Stimulated activated CD4-positive, alpha-beta T cell treated with anti-CD3 and anti-CD28 coated beads, Interleukin-1b, Interleukin-23, amount 100 ng/mL, for 4 hours (primary cell): Measurements from ENCODE around the gene RASSF10.

Source experiments
- DNase-seq, 2 donors: peaks; one replicate each; pipeline ENCODE4 v3.0.0-alpha.2; 2020; ENCODE audit warnings: low read depth in 2 of 2

RASSF10 gene

DNA sequence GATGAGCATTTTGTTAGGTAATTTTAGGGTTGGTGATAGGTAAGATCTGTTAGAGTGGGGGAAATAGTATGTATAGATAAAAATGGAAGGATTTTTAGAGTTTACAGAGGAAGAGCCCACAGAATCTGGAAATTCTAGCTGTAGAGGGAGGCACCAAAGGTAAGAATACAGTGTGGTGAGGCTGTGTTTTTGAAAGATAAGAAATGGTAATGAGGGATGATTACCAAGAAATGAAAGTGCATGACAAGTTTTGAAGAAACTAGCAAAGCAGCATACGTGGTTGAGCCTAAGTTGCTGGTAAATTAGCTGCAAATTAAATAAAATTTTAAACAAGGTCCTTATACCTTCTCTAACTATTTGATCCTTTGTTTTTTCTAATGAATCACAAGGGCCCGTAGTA, 14.6 kb upstream of the RASSF10 start:
- no peak for DNase-seq

DNA sequence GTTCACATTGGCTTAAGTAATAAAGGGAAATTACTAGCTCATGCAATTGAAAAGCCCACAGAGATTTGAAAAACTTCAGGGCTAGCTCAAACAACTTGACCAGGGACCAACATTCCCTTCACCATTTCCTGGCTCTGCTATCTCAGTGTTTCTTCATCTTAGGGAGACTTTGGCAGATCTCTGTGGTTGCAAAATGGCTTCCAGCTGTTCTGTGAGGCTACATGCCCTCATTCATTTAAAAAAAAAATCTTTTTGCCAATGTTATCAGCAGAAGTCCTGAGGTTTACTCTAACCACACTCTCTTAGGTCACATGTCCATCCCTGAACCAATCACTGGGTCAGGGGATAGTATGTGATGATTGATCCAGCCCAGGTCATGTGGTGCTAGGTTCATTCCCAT, 13.9 kb upstream of the RASSF10 start:
- no peak for DNase-seq

DNA sequence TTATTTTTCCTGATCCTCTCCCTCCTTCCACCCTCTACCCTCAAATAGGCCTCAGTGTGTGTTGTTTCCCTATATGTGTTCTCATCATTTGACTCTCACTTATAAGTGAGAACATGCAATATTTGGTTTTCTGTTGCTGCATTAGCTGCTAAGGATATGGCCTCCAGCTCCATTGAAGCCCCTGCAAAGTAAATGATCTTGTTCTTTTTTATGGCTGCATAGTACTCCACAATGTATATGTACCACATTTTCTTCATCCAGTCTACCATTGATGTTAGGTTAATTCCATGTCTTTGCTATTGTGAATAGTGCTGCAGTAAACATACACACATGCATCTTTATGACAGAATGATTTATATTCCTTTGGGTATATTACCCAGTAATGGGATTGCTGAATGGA, 13.3 kb upstream of the RASSF10 start:
- DNase-seq: no peak

DNA sequence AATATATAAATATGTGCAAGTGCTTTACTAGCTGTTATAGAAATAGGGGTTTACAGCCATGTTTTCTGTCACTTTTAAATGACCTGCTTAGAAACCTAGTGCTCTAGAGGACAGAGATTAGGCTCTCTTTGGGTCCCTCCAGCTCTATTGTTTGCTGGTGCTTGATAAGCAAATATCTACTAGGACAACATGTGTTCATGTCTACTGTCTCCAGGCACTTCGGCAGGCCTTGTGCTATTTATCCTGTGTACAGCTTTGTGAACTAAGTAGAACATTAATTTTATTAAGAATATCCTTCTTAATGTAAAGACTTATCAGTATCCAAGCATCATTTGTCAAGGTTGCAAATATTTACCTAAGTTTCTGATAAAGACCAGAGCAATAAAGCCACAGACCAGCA, 11.9 kb upstream of the RASSF10 start:
- no peak for DNase-seq

DNA sequence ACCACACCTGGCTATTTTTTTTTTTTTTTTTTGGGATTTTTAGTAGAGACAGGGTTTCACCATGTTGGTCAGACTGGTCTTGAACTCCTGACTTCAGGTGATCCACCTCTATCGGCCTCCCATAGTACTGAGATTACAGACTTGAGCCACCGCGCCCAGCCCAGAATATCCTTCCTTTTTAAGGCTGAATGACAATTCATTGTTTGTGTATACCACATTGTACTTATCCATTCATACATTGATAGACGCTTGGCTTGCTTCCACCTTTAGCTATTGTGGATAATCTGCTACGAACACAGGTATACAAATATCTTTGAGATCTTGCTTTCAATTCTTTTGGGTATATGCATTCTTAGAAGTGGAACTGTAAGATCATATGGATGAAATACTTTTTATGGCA, 10.8 kb upstream of the RASSF10 start:
- no peak for DNase-seq

DNA sequence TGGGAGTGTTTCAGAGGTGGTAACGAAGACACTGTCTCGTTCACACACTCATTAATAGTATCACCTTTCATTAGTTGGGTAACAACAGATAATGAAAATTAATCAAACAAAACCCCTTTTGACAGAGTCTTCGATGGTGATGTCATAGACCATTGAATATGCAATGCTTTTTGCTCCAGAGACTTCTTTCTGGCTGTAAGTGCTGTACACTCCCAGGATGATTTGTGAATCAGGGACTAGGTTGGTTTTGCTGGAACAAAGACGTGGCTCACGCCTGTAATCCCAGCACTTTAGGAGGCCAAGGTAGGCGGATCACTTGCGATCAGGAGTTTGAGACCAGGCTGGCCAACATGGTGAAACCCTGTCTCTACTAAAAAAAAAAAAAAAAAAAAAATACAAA, 9.5 kb upstream of the RASSF10 start:
- no peak for DNase-seq

DNA sequence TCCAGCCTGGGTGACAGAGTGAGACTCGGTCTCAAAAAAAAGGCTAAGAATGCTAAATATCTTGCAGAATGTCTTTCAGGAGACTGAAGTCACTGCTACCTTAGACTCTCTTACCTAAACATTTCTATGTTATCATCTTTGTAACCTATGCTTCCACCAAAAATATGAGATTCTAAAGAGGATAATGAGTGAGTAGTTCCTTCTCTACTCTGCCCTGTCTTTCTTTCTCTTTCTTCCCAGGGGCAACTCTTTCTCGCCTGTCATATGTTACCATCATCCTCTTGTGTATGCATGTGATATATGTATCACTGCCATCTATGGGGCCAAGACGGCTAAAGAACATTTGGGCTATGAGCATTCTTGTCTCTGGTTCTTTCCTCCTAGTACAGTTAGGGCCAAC, 9.0 kb upstream of the RASSF10 start:
- DNase-seq: no peak

DNA sequence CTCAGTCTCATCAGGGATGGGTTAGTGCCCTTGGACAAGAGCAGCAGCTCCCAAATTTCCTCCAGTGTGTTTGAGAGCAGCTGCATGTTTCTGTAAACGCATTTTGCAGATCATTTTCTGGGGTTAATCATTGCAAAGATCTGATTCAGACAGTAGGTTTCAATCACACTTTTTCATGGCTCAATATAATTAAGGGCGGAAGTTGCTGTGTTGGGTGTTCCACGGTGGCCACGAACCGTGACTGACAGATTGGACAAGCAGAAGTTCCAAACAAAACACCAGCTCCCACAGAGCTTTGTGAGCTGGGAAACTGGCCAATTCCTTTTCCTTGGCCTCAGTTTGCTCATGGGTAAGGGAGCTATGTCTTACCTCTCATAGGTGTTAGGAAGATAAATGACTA, 8.4 kb upstream of the RASSF10 start:
- no peak for DNase-seq

DNA sequence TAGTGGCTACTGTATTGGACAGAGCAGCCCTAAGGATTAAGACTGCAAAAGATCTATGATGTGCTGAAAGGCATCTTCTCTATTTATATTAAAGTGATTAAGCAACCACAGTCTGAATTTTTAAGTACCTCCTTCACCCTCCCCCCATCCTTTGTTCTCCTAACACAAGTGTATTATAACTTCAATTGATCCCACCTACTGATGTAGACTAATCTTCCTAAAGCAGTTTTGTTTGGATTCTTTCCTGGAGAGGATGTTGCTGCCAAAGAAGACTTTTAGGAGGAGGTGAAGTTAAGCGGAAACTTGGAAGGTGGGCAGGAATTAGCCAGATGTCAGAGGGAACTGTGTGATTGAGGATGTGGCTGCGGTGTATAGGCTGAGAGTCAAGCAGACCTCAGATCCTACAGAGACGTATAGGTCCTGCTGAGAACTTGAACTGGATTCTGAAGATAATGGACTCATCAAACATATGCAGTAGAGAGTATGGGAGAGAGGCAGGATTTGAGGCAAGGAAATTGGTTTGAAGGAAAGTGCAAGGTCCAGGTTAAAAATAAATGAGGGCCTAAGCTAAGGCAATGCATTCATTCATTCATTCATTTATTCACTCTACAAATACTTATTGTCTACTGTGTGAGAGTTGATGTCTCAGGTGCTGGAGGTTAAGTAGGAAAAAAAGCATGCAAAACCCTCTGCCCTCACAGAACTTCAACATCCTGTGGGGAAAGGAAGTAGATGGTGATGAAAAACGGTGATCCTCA, 5.2 kb upstream of the RASSF10 start:
- no peak for DNase-seq

DNA sequence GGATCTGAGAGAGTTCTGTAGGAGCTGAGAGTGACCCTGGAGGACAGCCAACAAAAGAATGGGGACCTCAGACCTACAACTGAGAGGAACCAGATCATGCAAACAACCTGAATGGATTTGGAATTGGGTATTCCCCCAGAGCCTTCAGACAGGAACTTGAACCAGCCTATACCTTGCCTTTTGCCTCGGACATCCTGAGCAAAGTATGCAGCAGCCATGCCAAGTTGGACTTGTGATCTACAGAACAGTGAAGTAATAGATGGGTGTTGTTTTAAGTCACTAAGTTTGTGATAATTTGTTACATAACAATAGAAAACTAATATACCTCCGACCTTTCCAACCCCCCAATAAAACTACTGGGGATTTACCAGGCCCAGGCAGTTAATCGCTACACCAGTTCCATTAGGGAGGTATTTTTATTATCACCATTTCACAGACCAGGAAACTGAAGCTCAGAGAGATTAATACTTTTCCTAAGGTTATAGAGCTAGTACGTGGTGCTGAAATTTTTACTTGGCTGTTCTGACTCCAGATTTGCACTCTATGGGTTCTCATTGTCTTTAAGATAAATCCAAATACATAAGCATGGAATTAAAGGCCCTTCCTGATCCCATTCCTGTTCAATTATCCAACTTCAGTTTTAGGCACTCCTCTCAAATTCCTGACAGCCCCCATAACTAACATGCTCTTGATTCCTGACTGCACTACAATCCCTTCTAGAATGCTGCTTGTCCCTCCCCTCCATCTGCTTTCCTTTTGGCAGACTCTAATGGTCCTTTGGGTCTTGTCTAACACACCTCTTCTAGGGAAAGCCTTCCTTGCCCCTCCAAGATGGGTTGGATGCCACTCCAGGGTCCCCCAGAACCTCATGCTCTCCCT, 1.7 kb upstream of the RASSF10 start:
- DNase-seq: no peak

DNA sequence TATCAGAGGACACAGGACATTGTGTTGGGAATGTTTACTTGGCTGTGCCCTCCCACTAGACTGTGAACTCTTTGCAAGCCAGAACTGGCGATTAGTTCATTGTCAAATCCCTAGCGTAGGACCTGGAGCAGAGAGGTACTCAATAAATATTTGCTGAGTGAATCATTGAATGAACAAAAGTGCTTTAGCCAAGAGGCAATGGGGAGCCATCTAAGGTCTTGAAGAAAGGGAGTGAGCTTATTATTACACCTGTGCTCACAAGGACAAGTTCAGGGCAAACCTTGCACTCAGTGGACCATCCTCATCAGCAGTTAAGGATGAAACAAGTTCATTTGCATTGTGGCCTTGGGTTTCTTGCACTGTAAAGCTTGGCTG, 1.1 kb upstream of the RASSF10 start:
- no peak for DNase-seq

DNA sequence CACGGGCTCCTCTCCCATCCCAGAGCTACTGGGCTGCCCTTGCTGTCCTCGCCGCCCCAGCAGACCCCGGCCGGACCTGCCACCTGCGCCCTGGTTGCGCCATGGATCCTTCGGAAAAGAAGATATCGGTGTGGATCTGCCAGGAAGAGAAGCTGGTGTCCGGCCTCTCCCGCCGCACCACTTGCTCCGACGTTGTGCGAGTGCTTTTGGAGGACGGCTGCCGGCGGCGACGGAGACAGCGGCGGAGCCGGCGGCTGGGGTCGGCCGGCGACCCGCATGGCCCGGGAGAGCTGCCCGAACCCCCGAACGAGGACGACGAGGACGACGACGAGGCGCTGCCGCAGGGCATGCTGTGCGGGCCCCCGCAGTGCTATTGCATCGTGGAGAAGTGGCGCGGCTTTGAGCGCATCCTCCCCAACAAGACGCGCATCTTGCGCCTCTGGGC, 382 bp downstream of the RASSF10 start:
- no peak for DNase-seq

DNA sequence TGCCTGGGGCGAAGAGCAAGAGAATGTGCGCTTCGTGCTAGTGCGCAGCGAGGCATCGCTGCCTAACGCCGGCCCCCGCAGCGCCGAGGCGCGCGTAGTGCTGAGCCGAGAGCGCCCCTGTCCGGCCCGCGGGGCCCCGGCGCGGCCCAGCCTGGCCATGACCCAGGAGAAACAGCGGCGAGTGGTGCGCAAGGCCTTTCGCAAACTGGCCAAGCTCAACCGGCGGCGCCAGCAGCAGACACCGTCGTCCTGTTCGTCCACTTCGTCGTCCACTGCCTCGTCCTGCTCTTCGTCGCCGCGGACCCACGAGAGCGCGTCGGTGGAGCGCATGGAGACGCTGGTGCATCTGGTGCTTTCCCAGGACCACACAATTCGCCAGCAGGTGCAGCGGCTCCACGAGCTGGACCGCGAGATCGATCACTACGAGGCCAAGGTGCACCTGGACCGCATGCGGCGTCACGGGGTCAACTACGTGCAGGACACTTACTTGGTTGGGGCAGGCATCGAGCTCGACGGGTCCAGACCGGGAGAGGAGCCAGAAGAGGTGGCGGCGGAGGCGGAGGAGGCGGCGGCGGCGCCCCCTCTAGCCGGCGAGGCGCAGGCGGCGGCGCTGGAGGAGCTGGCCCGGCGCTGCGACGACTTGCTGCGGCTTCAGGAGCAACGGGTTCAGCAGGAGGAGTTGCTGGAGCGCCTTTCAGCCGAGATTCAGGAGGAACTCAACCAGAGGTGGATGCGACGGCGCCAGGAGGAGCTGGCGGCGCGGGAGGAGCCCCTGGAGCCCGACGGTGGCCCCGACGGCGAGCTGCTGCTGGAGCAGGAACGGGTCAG, 1.0 kb downstream of the RASSF10 start:
- DNase-seq: no peak

DNA sequence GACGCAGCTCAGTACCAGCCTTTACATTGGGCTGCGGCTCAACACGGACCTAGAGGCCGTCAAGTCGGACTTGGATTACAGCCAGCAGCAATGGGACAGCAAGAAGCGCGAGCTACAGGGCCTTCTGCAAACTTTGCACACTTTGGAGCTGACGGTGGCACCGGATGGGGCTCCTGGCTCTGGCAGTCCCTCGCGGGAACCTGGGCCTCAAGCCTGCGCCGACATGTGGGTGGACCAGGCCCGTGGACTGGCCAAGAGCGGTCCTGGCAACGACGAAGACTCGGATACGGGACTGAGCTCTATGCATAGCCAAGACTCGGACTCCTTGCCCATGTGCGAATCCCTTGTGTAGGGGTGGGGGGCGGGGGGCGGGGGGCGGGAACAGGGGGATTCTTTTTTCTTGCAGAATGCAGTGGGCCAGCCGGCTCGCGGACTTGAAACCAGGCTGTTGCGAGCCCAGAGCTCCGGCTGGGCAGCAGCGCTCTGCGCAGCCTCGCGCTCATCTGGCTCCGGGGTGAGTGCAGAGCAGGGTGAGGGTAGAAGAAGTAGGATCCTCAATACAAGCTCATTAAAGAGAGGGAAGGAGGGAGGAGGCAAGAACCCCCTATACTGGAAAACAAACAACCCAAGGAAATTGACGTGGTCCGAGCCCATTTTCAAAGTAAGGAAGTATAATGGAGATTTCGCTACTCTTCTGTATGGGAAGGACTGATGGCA, 1.8 kb downstream of the RASSF10 start:
- no peak for DNase-seq

DNA sequence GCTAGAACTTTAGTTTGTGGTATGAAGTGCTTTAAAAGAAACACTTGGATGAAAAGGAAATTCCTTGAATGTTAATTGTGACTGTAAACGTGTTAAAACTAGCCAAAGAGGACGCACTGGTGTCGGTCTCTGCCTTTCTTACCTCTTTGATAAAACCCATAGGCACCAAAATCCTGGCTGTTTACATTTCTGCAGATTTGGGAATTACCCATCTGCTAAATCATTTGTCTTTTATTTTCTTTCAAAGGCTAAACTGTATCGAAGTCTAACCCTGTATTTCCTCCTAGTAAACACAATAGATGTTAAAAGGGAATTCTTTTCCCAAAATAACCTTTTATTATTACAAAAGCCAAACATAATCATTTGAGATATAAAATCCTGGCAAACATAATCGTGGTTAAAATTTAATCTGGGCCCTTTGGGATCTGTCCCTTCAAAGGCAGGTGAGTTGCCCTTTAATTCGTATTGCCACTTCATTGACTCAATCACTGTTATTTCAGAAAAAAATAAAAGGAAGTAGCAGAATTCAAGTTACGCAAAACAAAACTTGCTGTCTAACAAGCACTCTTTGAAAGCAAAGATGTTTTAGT, 2.4 kb downstream of the RASSF10 start:
- DNase-seq: no peak

DNA sequence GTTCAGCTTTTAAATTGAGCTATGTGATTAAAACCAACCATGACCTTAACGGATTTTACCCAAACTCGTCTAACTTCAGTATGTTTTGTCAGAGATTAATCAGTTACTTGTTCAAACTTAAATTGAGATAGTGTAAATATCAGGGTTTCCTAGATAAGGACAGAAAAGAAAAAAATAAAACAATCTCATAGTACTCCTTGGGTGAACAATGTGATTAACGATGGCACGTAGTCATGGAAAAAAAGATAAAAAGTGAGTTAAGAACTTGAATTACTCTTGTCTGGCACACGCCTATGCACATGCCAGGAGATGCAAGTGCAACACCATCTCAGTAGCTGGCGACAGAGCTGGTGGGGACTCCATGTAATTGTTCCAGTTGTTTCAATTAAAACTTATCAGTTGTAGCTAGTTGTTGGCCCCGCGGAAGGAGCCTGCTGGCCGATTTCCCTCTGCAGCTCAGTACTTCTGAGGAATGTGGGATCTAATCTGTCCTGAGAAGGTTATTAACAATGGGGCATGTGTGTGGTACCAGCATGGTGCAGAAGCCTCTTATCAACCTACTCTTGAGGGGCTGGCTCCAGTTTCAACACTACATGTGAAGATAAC, 3.0 kb downstream of the RASSF10 start:
- no peak for DNase-seq

DNA sequence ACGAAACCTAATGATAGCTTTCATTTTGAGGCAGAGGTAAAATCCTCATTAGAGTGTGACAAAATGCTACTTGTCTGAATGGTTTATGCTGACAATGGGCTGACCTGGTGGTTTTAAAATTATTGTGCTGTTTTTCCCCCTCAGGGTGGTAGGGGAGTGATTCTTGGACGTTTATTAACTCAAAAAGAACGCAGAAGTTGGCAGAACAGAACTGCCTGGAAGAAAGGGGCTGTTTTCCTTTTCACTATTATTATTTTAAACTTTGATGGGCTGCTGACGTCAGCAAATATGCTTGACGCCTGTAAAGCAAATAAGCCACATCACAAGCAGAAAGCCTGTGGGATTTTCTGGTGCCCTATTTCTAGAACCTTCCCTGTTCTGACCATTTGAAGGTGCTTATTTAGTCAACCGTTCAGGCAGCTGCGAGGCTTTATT, 4.0 kb downstream of the RASSF10 start:
- DNase-seq: no peak

DNA sequence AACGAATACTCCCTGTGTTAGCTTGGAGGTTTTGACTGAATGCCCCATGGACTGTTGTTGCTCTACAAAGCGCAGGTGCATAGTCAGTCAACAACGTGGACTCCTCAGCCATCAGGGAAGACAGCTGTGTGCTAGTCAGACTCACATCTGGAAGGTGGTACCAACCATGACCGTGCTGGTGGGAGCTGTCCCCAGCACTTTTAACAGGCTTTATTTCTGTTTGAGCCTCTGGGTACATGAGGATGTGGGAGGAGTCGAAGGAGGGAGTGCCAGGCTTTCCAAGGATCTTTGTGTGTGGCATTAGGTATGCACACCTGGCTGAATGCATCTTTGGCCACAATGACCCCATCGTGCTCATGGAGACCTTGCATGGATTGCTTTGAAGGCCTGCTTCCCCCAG, 6.6 kb downstream of the RASSF10 start:
- no peak for DNase-seq

DNA sequence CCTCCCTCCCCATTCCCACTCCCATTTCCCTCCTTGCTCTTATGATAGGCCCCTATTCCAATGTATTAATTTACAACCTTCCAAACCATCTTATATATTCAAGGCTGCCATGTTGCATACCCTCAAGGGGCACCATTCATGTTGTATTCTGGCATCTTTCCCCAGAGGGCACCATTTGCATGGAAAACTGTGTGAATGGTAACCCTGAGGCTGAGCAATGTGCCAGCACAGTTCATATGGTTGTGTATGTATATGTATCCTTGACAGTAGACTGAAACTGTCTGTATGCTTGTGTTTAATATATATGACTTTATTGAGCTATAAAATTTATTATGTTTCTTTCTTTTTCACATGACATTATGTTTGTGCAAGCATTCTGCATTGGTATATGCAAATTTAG, 7.3 kb downstream of the RASSF10 start:
- no peak for DNase-seq

DNA sequence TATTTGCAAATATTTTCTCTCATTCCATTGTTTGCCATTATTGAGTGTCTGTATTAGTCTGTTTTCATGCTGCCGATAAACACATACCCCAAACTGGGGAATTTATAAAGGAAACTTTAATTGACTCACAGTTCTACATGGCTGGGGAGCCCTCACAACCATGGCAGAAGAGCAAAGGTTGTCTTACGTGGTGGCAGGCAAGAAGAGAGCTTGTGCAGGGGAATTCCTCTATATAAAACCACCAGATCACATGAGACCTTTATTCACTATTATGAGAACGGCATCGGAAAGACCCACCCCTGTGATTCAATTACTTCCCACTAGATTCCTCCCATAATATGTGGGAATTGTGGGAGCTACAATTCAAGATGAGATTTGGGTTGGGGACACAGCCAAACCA, 10.2 kb downstream of the RASSF10 start:
- no peak for DNase-seq

DNA sequence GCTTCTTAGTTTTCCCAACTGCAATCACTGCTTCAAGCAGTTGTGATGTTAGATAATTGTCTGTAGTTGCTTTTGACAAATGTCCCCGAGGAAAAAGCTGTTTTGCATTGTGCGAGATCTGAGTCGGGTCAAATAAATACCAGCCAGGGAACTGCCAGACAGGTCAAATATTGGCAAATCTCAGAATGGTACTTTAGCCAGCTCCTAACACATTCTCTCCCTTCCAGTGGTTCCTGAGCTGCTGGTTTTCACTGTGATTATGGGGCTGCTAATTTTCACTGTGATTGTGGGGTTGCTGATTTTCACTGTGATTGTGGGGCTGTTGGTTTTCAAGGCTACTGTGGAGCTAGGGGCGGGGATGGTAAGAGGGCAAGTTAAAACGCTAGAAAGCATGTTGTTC, 14.3 kb downstream of the RASSF10 start:
- no peak for DNase-seq
